Gastroesophageal sphincter (tissue), 3 donors: ENCODE data around the gene DAPK2.

Experiments used
- POLR2AphosphoS5 ChIP-seq: sonication (generic); formaldehyde crosslinking; IDR thresholded peaks from one replicate; pipeline ENCODE4 v1.6.1; 2017; ENCODE audit warnings: antibody characterized with exemption
- TF ChIP-seq, protein P1 (sequence below), 4 experiments: fragments of 200-600 bp in 2 of 4; fragments of 450-650 bp in 2 of 4; sonication (generic) in 1 of 4; IDR thresholded peaks; one replicate each; pipeline ENCODE4 v1.5.1; 2017 to 2019; ENCODE audit warnings: antibody characterized with exemption in 4 of 4, mild to moderate bottlenecking in 2 of 4, moderate library complexity in 2 of 4

DNA sequence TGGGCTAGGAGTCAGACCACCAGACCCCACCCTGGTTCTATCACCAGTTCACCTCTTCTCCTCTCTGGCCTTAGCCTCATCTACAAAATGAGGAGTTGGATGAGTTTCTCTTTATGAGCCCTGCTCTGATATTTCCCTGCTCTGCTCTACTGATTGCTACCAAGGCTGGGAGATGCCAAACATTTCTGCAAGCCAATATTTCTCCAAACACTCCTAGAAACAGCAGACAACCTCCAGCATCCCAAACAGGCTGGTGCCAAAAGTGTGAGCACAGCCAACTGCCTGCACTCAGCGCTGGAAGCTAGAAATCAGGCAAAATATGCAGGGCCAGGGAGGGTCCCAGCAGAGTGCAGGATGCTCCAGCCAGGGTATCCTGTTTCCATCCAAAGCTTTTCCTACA is 10.8 kb downstream of the DAPK2 start:
- TF ChIP-seq, protein P1, sequence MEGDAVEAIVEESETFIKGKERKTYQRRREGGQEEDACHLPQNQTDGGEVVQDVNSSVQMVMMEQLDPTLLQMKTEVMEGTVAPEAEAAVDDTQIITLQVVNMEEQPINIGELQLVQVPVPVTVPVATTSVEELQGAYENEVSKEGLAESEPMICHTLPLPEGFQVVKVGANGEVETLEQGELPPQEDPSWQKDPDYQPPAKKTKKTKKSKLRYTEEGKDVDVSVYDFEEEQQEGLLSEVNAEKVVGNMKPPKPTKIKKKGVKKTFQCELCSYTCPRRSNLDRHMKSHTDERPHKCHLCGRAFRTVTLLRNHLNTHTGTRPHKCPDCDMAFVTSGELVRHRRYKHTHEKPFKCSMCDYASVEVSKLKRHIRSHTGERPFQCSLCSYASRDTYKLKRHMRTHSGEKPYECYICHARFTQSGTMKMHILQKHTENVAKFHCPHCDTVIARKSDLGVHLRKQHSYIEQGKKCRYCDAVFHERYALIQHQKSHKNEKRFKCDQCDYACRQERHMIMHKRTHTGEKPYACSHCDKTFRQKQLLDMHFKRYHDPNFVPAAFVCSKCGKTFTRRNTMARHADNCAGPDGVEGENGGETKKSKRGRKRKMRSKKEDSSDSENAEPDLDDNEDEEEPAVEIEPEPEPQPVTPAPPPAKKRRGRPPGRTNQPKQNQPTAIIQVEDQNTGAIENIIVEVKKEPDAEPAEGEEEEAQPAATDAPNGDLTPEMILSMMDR (IDR thresholded peaks at IDR 0.05): no peak
- no peak for TF ChIP-seq POLR2AphosphoS5
